ENCODE measurements around the gene GRIA3.

The GRIA3 gene

GRCh38 chrX:123256378-123256777 lies 72.3 kb downstream of the GRIA3 start:
- no peak overlapping the region for H3K27ac ChIP-seq (ENCODE audit: poor library complexity, severe bottlenecking)
- no peaks in the 10 kb centered on the region for H3K9me3 ChIP-seq (ENCODE audit: severe bottlenecking)
- DNase-seq (ENCODE audit: low spot score) (no peak), ATAC-seq (ENCODE audit: low read depth) (no peak)
- no peaks in the 10 kb centered on the region for H3K27me3 ChIP-seq (ENCODE audit: insufficient read depth, poor library complexity, severe bottlenecking)
- H3K4me3 ChIP-seq (ENCODE audit: severe bottlenecking): no peak overlapping the region
- TF ChIP-seq CTCF (IDR thresholded peaks at IDR 0.05; ENCODE audit: poor library complexity, severe bottlenecking): no peak
- H3K4me1 ChIP-seq (ENCODE audit: insufficient read depth, poor library complexity, severe bottlenecking): no peaks in the 10 kb centered on the region
- no peaks in the 10 kb centered on the region for H3K36me3 ChIP-seq (ENCODE audit: low read depth)

GRCh38 chrX:123260920-123261418 lies 76.9 kb downstream of the GRIA3 start:
- no peak for ATAC-seq (ENCODE audit: low read depth)
- no peak for DNase-seq (ENCODE audit: low spot score)
- Histone ChIP-seq H3K36me3 (ENCODE audit: low read depth) (no peaks in the 10 kb centered on the region), H3K27me3 (ENCODE audit: insufficient read depth, poor library complexity, severe bottlenecking) (no peaks in the 10 kb centered on the region), H3K9me3 (ENCODE audit: severe bottlenecking) (no peaks in the 10 kb centered on the region), H3K27ac (ENCODE audit: poor library complexity, severe bottlenecking) (no peak overlapping the region), H3K4me1 (ENCODE audit: insufficient read depth, poor library complexity, severe bottlenecking) (no peaks in the 10 kb centered on the region), H3K4me3 (ENCODE audit: severe bottlenecking) (no peak overlapping the region)
- no peak for TF ChIP-seq CTCF (IDR thresholded peaks at IDR 0.05; ENCODE audit: poor library complexity, severe bottlenecking)

GRCh38 chrX:123263270-123263669 lies 79.2 kb downstream of the GRIA3 start:
- H3K27me3 ChIP-seq (ENCODE audit: insufficient read depth, poor library complexity, severe bottlenecking): no peaks in the 10 kb centered on the region
- no peak for DNase-seq (ENCODE audit: low spot score)

GRCh38 chrX:123263747-123264146 lies 79.7 kb downstream of the GRIA3 start:
- Histone ChIP-seq H3K4me1 (ENCODE audit: insufficient read depth, poor library complexity, severe bottlenecking) (no peaks in the 10 kb centered on the region), H3K9me3 (ENCODE audit: severe bottlenecking) (no peaks in the 10 kb centered on the region), H3K4me3 (ENCODE audit: severe bottlenecking) (no peak overlapping the region), H3K27ac (ENCODE audit: poor library complexity, severe bottlenecking) (no peak overlapping the region), H3K27me3 (ENCODE audit: insufficient read depth, poor library complexity, severe bottlenecking) (no peaks in the 10 kb centered on the region), H3K36me3 (ENCODE audit: low read depth) (no peaks in the 10 kb centered on the region)
- TF ChIP-seq CTCF (IDR thresholded peaks at IDR 0.05; ENCODE audit: poor library complexity, severe bottlenecking): no peak
- ATAC-seq (ENCODE audit: low read depth) (no peak), DNase-seq (ENCODE audit: low spot score) (no peak)

More at GRCh38 chrX:123263270-123263669, 79.2 kb downstream of the GRIA3 start:
- Histone ChIP-seq H3K36me3 (ENCODE audit: low read depth) (no peaks in the 10 kb centered on the region), H3K9me3 (ENCODE audit: severe bottlenecking) (no peaks in the 10 kb centered on the region), H3K4me3 (ENCODE audit: severe bottlenecking) (no peak overlapping the region), H3K27ac (ENCODE audit: poor library complexity, severe bottlenecking) (no peak overlapping the region), H3K4me1 (ENCODE audit: insufficient read depth, poor library complexity, severe bottlenecking) (no peaks in the 10 kb centered on the region)
- no peak for TF ChIP-seq CTCF (IDR thresholded peaks at IDR 0.05; ENCODE audit: poor library complexity, severe bottlenecking)
- no peak for ATAC-seq (ENCODE audit: low read depth)

- Histone ChIP-seq H3K9me3 (ENCODE audit: severe bottlenecking) (no peaks in the 10 kb centered on the region), H3K4me1 (ENCODE audit: insufficient read depth, poor library complexity, severe bottlenecking) (no peaks in the 10 kb centered on the region), H3K36me3 (ENCODE audit: low read depth) (no peaks in the 10 kb centered on the region), H3K4me3 (ENCODE audit: severe bottlenecking) (no peak overlapping the region), H3K27me3 (ENCODE audit: insufficient read depth, poor library complexity, severe bottlenecking) (no peaks in the 10 kb centered on the region), H3K27ac (ENCODE audit: poor library complexity, severe bottlenecking) (no peak overlapping the region)
- ATAC-seq (ENCODE audit: low read depth) (no peak), DNase-seq (ENCODE audit: low spot score) (no peak)
- no peak for TF ChIP-seq CTCF (IDR thresholded peaks at IDR 0.05; ENCODE audit: poor library complexity, severe bottlenecking)
Measured at GRCh38 chrX:123267220-123267619, 83.1 kb downstream of the GRIA3 start.
